Spleen (tissue), 11 donors: ENCODE results near the gene CCDC91. TPM values are rescaled to one million over a fixed set of nuclear protein-coding genes. Genes with fewer than 3 reads are reported as not detected.

Experiments
- DNase-seq: peaks from one replicate; pipeline ENCODE4 v3.0.0-alpha.2; 2020
- H3K27ac ChIP-seq, 8 donors: fragments of 200-600 bp; sonication (generic) in 7 of 8; 1 replicate in 4 of 8; 2 replicates in 4 of 8; pipeline versions ENCODE4 v1.5.0 to v1.8.0; 2016 to 2021; ENCODE audit warnings: inconsistent platforms in 4 of 8, mild to moderate bottlenecking in 4 of 8, moderate library complexity in 1 of 8
- H3K27me3 ChIP-seq, 7 donors: fragments of 200-600 bp; sonication (generic) in 6 of 7; replicated peaks in 1 of 7; 1 replicate in 4 of 7; 2 replicates in 3 of 7; pipeline versions ENCODE4 v1.5.0 to v1.8.0; 2016 to 2021; ENCODE audit warnings: inconsistent platforms in 3 of 7, mild to moderate bottlenecking in 1 of 7
- H3K36me3 ChIP-seq, 6 donors: fragments of 200-600 bp; sonication (generic) in 5 of 6; 1 replicate in 4 of 6; 2 replicates in 2 of 6; pipeline versions ENCODE4 v1.5.0 to v1.8.0; 2016 to 2021; ENCODE audit warnings: inconsistent platforms in 2 of 6
- H3K4me1 ChIP-seq, 6 donors: fragments of 200-600 bp; sonication (generic) in 5 of 6; 1 replicate in 3 of 6; 2 replicates in 3 of 6; pipeline versions ENCODE4 v1.5.0 to v1.8.0; 2016 to 2021; ENCODE audit warnings: inconsistent platforms in 3 of 6
- H3K4me3 ChIP-seq, 8 donors: fragments of 200-600 bp; sonication (generic) in 7 of 8; 1 replicate in 4 of 8; 2 replicates in 4 of 8; pipeline versions ENCODE4 v1.5.0 to v1.8.0; 2016 to 2021; ENCODE audit warnings: inconsistent platforms in 4 of 8, mild to moderate bottlenecking in 4 of 8, moderate library complexity in 2 of 8
- H3K9me3 ChIP-seq, 8 donors: fragments of 200-600 bp; sonication (generic) in 7 of 8; 1 replicate in 4 of 8; 2 replicates in 4 of 8; pipeline versions ENCODE4 v1.5.0 to v1.8.0; 2016 to 2021; ENCODE audit warnings: inconsistent platforms in 4 of 8
- POLR2A ChIP-seq, 3 donors: fragments of 450-650 bp; IDR thresholded peaks; one replicate each; pipeline ENCODE4 v1.5.1; 2017; ENCODE audit warnings: antibody characterized with exemption in 3 of 3, mild to moderate bottlenecking in 1 of 3
- POLR2AphosphoS5 ChIP-seq, 3 donors: sonication (generic); formaldehyde crosslinking; IDR thresholded peaks; one replicate each; pipeline ENCODE4 v1.5.1; 2017; ENCODE audit warnings: antibody characterized with exemption in 3 of 3
- WGBS, 5 donors: extraction: QIAGEN DNeasy Blood & Tissue Kit in 3 of 5; methylation state at CpG; one replicate each; pipeline versions ENCODE4 v1.1.5 to v1.1.7; 2013 to 2018; 5-methylcytosine and 5-hydroxymethylcytosine counted together
- intact Hi-C: fragments of 100-400 bp; cut with DNase I; formaldehyde crosslinking; loops from one replicate; pipeline ENCODE4 v1.15.0; 2023; ENCODE audit warnings: low total_unique reads
- polyA plus RNA-seq, 3 donors: library from polyadenylated mRNA; stranded (reverse); fragments of 200-250 nt; gene quantifications; one replicate each; pipeline ENCODE4 v1.2.1, GENCODE V29; 2013
- total RNA-seq, 7 donors: library from RNA; depleted of rRNA in 3 of 7; stranded (reverse); fragments of >200 nt in 3 of 7; fragmentation: NEBNext Ultra II Directional in 4 of 7; extraction: Animal tissue kit (Norgen Biotek cat#: 25700) in 4 of 7; gene quantifications; one replicate each; pipeline versions ENCODE4 v1.1.0 to v1.2.1, GENCODE V29; 2016 to 2021
- TF ChIP-seq, protein P1 (sequence below), 11 experiments: fragments of 200-600 bp in 7 of 11; fragments of 450-650 bp in 4 of 11; sonication (generic) in 4 of 11; IDR thresholded peaks in 8 of 11; conservative IDR thresholded peaks in 3 of 11; 1 replicate in 7 of 11; 2 replicates in 4 of 11; pipeline versions ENCODE4 v1.4.0 to v1.8.0; 2016 to 2021; ENCODE audit warnings: antibody characterized with exemption in 11 of 11, inconsistent platforms in 4 of 11, mild to moderate bottlenecking in 1 of 11
- donor health status: healthy with polysubstance abuse.
- donor health status: DM: no; HTN: no; CAD: no; lungs with moderate emphysema.
- donor health status: DM: no; HTN: no; CAD: no.
- donor health status: Bipolar disorder and iron deficiency.
- donor health status: healthy.
- donor health status: DM: no; HTN: no; CAD: no.
- donor health status: DM: yes; HTN: yes; CAD: no.

CCDC91 gene
- total and polyA plus RNA-seq, 10 donors: 12.8 to 65.9 (median 43.4) TPM

DNA sequence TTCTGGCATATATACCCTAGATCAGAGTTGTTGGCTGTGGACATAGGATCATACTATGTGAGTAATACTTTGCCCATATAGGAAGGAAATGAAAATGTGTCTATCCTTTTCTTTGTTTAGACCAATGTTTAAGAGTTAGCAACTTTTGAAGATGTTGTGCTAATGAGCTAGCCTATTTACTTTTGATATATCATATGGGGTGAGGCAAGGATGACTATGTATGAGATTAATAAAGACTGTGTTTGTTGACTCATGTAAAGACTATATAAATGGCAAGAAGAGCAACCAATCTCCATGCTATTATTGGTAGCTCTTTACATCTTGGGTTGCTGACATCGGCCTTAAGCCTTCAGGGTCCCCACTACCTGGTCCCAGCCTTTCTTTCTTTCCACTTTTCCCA is 289.4 kb downstream of the CCDC91 start:
- WGBS, 5 donors: 92 to 100% (median 96%) methylated on average over 1 of the region's 1 CpG
- Histone ChIP-seq H3K27ac (no peak overlapping the region), H3K4me1 (no peaks in the 10 kb centered on the region), H3K36me3 (peaks cover 0 to 35% (median 0%) of the 10 kb centered on the region in 6 donors), H3K27me3 (no peaks in the 10 kb centered on the region), H3K9me3 (peaks cover 0 to 15% (median 0%) of the 10 kb centered on the region in 8 donors), H3K4me3 (no peak overlapping the region)
- no peak for DNase-seq
- TF ChIP-seq POLR2AphosphoS5 (IDR thresholded peaks at IDR 0.05) (no peak), POLR2A (IDR thresholded peaks at IDR 0.05) (no peak)
- TF ChIP-seq, protein P1, sequence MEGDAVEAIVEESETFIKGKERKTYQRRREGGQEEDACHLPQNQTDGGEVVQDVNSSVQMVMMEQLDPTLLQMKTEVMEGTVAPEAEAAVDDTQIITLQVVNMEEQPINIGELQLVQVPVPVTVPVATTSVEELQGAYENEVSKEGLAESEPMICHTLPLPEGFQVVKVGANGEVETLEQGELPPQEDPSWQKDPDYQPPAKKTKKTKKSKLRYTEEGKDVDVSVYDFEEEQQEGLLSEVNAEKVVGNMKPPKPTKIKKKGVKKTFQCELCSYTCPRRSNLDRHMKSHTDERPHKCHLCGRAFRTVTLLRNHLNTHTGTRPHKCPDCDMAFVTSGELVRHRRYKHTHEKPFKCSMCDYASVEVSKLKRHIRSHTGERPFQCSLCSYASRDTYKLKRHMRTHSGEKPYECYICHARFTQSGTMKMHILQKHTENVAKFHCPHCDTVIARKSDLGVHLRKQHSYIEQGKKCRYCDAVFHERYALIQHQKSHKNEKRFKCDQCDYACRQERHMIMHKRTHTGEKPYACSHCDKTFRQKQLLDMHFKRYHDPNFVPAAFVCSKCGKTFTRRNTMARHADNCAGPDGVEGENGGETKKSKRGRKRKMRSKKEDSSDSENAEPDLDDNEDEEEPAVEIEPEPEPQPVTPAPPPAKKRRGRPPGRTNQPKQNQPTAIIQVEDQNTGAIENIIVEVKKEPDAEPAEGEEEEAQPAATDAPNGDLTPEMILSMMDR (IDR thresholded peaks at IDR 0.05 in 8 of 11, conservative IDR thresholded peaks at IDR 0.05 in 3 of 11): no peak
- intact Hi-C loops: no loop called here

DNA sequence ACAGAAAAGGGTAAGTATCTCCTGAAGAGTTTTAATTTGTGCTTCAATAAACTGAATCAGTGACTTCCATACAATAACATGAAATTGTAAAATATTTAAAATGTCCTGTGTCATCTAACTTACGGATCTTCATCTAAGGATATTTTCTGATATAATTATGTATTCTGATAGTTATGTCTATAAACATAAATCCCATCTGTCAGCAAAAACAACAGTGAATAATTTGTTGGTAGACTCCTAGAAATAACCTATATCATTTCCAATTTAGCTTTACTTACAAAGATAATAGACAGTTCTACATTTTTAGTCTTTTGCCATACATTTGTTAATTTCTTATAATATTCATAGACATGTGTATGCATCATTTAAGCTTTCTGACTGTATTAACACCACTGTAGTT is 293.9 kb downstream of the CCDC91 start:
- Histone ChIP-seq H3K27ac (no peak overlapping the region), H3K4me3 (no peak overlapping the region), H3K27me3 (no peaks in the 10 kb centered on the region), H3K36me3 (peaks cover 0 to 27% (median 0%) of the 10 kb centered on the region in 6 donors), H3K9me3 (peaks cover 0 to 1% (median 0%) of the 10 kb centered on the region in 8 donors), H3K4me1 (no peaks in the 10 kb centered on the region)
- TF ChIP-seq, protein P1 (IDR thresholded peaks at IDR 0.05 in 8 of 11, conservative IDR thresholded peaks at IDR 0.05 in 3 of 11): no peak
- TF ChIP-seq POLR2A (IDR thresholded peaks at IDR 0.05): no peak
- no peak for TF ChIP-seq POLR2AphosphoS5 (IDR thresholded peaks at IDR 0.05)
- intact Hi-C loops: no loop called here
- 93 to 100% (median 98%) methylated on average over 1 of the region's 1 CpG for WGBS, 5 donors
- no peak for DNase-seq

DNA sequence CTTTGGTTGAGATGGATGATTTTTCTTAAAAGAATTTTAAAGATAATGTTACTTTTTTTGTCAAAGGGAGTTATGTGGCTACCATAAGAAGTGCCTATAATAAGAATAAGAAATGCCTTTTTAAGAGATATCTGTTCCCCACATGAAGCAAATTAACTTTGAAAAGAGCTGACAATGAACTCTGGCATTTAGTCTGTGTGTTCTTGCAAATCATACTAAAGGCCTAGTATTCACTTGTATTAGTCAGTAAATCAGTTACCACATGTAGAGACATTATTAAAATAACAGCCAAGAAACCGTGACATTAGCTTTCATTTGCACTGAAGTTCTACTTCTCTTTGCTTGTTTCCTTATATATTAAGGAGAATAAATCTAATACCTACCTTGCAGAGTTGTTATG is 296.3 kb downstream of the CCDC91 start:
- Histone ChIP-seq H3K4me3 (no peak overlapping the region), H3K4me1 (no peaks in the 10 kb centered on the region), H3K27ac (no peak overlapping the region), H3K27me3 (no peaks in the 10 kb centered on the region), H3K36me3 (peaks cover 0 to 27% (median 2%) of the 10 kb centered on the region in 6 donors), H3K9me3 (no peaks in the 10 kb centered on the region)
- DNase-seq: no peak
- intact Hi-C loops: no loop called here
- WGBS, 5 donors: 81 to 96% (median 93%) methylated on average over 1 of the region's 1 CpG
- no peak for TF ChIP-seq POLR2AphosphoS5 (IDR thresholded peaks at IDR 0.05)
- TF ChIP-seq, protein P1 (IDR thresholded peaks at IDR 0.05 in 8 of 11, conservative IDR thresholded peaks at IDR 0.05 in 3 of 11): no peak
- TF ChIP-seq POLR2A (IDR thresholded peaks at IDR 0.05): no peak

DNA sequence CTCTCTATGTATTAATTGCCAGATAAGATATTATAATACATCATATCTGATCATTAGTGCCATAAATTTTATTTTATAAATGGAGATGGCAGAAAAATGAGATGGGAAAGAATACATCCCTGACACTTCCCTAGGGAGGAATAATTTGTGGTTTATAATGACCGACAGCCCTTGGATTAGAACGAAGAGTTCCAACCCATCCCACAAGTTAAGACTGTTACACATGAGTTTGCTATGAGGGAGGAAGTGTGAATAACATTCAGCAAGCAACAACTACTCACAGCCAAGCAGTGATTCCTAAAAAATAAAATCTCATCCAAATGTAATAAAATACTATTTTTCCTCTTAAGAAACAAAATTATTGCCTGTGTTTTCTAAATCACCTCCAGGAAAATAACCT is 299.0 kb downstream of the CCDC91 start:
- TF ChIP-seq POLR2AphosphoS5 (IDR thresholded peaks at IDR 0.05): no peak
- TF ChIP-seq, protein P1 (IDR thresholded peaks at IDR 0.05 in 8 of 11, conservative IDR thresholded peaks at IDR 0.05 in 3 of 11): no peak
- no peak for TF ChIP-seq POLR2A (IDR thresholded peaks at IDR 0.05)
- no peak overlapping the region for H3K4me3 ChIP-seq
- H3K4me1 ChIP-seq: no peaks in the 10 kb centered on the region
- H3K27ac ChIP-seq: no peak overlapping the region
- DNase-seq: no peak
- peaks cover 0 to 24% (median 2%) of the 10 kb centered on the region in 6 donors for H3K36me3 ChIP-seq
- H3K9me3 ChIP-seq: no peaks in the 10 kb centered on the region
- intact Hi-C loops: no loop called here
- WGBS, 5 donors: 91 to 97% (median 93%) methylated on average over 2 of the region's 2 CpGs
- H3K27me3 ChIP-seq: no peaks in the 10 kb centered on the region
